Subcutaneous abdominal adipose tissue (tissue), 5 donors: ENCODE results near the gene PTPRM.

ENCODE experiments used
- H3K27ac ChIP-seq: one replicate; pipeline ENCODE4 v1.7.0; 2013; ENCODE audit warnings: low read depth, mild to moderate bottlenecking, inconsistent platforms, low read length, moderate library complexity
- H3K27me3 ChIP-seq, 5 donors: one replicate each; pipeline ENCODE4 v1.7.0; 2013; ENCODE audit warnings: low read length in 5 of 5, inconsistent platforms in 1 of 5; ENCODE audit not compliant: control insufficient read depth in 5 of 5, insufficient read depth in 4 of 5
- H3K36me3 ChIP-seq, 5 donors: one replicate each; pipeline ENCODE4 v1.7.0; 2013; ENCODE audit warnings: low read length in 5 of 5; ENCODE audit not compliant: control insufficient read depth in 5 of 5, insufficient read depth in 5 of 5
- H3K4me1 ChIP-seq, 5 donors: one replicate each; pipeline ENCODE4 v1.7.0; 2013; ENCODE audit warnings: low read length in 5 of 5, mild to moderate bottlenecking in 3 of 5, moderate library complexity in 1 of 5; ENCODE audit not compliant: control insufficient read depth in 5 of 5, insufficient read depth in 5 of 5
- H3K4me3 ChIP-seq, 5 donors: one replicate each; pipeline ENCODE4 v1.7.0; 2013; ENCODE audit warnings: low read length in 5 of 5, low read depth in 1 of 5
- H3K9ac ChIP-seq, 5 donors: one replicate each; pipeline ENCODE4 v1.7.0; 2013; ENCODE audit warnings: low read length in 5 of 5, mild to moderate bottlenecking in 4 of 5, moderate library complexity in 3 of 5
- H3K9me3 ChIP-seq, 5 donors: one replicate each; pipeline ENCODE4 v1.7.0; 2013; ENCODE audit warnings: low read length in 5 of 5; ENCODE audit not compliant: control insufficient read depth in 5 of 5
- donor health status: healthy.
- donor health status: healthy.
- donor health status: healthy.
- donor health status: healthy.
- donor health status: healthy.

PTPRM gene

GRCh38 chr18:7597500-7597899 is 30.4 kb downstream of the PTPRM start:
- Histone ChIP-seq H3K9ac (no peak overlapping the region), H3K9me3 (no peaks in the 10 kb centered on the region), H3K4me3 (no peak overlapping the region), H3K4me1 (peaks cover 0 to 28% (median 12%) of the 10 kb centered on the region in 5 donors), H3K27me3 (no peaks in the 10 kb centered on the region), H3K27ac (no peak overlapping the region), H3K36me3 (no peaks in the 10 kb centered on the region)

GRCh38 chr18:7598167-7599047 is 31.3 kb downstream of the PTPRM start:
- Histone ChIP-seq H3K36me3 (no peaks in the 10 kb centered on the region), H3K9me3 (no peaks in the 10 kb centered on the region), H3K27me3 (no peaks in the 10 kb centered on the region), H3K27ac (peak overlapping the region; percentile 10), H3K4me1 (peaks cover 0 to 29% (median 9%) of the 10 kb centered on the region in 5 donors), H3K4me3 (no peak overlapping the region), H3K9ac (no peak overlapping the region)

DNA sequence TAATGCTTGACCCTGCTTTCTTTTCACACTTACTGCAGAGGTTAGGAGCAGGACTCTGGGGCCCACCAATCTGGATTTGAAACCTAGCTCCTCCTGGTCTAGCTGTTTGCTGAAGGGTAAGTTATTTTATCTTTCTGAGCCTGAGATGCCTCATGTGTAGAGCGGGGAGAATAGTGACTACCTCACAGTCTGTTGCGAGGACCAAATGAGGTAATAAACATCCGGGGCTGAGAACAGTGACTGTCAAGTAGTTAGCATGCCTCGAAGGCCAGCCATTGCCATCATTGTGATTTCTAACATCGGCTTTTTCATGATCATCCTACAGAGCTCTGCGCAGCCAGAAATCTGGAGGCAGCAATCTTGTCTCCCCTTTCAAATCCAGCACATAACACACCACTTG is 32.9 kb downstream of the PTPRM start:
- Histone ChIP-seq H3K36me3 (no peaks in the 10 kb centered on the region), H3K4me3 (no peak overlapping the region), H3K27me3 (no peaks in the 10 kb centered on the region), H3K9ac (no peak overlapping the region), H3K9me3 (no peaks in the 10 kb centered on the region), H3K27ac (no peak overlapping the region), H3K4me1 (peaks cover 0 to 36% (median 9%) of the 10 kb centered on the region in 5 donors)

- Histone ChIP-seq H3K27ac (no peak overlapping the region), H3K27me3 (no peaks in the 10 kb centered on the region), H3K4me1 (peaks cover 0 to 34% (median 11%) of the 10 kb centered on the region in 5 donors), H3K9me3 (no peaks in the 10 kb centered on the region), H3K4me3 (no peak overlapping the region), H3K36me3 (no peaks in the 10 kb centered on the region), H3K9ac (no peak overlapping the region)
Measured at GRCh38 chr18:7600528-7601245, 33.6 kb downstream of the PTPRM start.

DNA sequence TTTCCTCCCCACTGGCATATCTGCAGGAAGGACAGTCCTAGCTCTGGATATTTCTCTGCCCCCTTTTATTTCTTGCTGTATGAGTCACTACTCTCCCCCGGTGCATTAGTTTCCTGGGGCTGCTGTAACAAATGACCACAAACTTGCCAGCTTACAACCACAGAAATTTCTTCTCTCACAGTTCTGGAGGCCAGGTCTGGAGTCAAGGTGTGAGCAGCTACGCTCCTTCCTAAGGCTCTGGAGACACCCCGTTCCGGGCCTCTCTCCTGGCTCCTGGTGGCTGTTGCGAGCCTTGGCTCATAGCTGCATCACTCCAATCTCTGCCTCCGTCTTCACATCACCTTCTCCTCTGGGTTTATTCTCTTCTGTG is 34.1 kb downstream of the PTPRM start:
- H3K4me1 ChIP-seq: peaks cover 0 to 32% (median 9%) of the 10 kb centered on the region in 5 donors
- no peaks in the 10 kb centered on the region for H3K36me3 ChIP-seq
- H3K27ac ChIP-seq: no peak overlapping the region
- no peaks in the 10 kb centered on the region for H3K9me3 ChIP-seq
- no peak overlapping the region for H3K9ac ChIP-seq
- H3K27me3 ChIP-seq: no peaks in the 10 kb centered on the region
- no peak overlapping the region for H3K4me3 ChIP-seq

DNA sequence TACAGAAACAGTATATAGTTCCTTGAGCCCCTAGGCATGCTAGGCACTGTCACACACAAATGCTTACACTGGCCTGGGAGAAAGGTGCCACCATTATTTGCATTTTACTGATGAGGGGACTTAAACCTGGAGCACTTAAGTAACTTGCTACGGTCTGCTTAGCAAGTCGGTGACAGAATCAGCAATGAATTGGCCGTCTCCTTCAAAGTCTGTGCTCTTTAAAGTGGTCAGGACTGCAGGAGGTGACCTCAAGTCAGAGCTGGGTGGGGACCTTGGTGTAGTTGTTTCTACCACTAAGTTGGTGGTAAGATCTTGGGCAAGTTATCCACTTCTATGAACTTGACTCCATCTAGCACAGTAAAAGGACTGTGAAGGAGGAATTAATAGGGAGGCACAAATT is 34.8 kb downstream of the PTPRM start:
- H3K27ac ChIP-seq: no peak overlapping the region
- no peaks in the 10 kb centered on the region for H3K27me3 ChIP-seq
- H3K36me3 ChIP-seq: no peaks in the 10 kb centered on the region
- H3K4me1 ChIP-seq: peaks cover 0 to 30% (median 6%) of the 10 kb centered on the region in 5 donors
- H3K9me3 ChIP-seq: no peaks in the 10 kb centered on the region
- H3K4me3 ChIP-seq: no peak overlapping the region
- H3K9ac ChIP-seq: no peak overlapping the region

DNA sequence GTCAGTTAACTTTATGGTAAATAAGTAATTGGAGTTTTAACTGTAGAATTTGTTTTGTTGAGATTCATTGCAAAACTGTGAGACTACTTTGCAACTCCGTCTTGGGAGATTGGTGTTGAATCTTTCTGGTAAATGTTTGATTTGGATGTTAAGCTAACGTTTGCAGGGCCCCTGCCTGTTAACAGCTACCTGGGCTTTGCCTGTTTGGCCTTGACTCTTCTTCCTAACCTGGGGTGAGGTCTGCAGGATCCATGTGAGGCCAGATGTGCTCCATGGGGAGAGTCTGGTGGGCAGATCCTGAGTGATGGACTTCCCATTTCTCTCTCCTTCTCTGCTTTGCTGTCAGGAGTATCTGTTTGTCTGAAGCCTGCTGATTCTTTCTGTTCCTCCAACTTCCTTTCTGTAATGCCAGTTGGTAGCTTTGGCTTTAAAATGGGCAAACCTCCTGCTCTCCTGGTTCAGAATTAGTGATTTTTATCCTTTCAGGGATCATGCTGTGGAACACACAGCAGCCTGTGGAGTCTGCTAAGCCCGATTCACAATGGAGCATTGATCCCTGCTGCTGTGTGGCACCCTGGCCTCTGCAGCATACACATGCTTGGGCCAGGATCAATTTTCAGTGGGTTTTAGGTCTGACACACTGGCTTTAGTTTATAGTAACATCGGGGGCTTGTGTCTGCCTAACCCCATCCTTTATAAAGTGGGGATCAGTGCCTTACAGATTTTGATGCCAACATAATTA is 36.3 kb downstream of the PTPRM start:
- Histone ChIP-seq H3K27me3 (no peaks in the 10 kb centered on the region), H3K4me1 (peaks cover 0 to 34% (median 9%) of the 10 kb centered on the region in 5 donors), H3K27ac (no peak overlapping the region), H3K36me3 (no peaks in the 10 kb centered on the region), H3K9me3 (no peaks in the 10 kb centered on the region), H3K4me3 (no peak overlapping the region), H3K9ac (no peak overlapping the region)

DNA sequence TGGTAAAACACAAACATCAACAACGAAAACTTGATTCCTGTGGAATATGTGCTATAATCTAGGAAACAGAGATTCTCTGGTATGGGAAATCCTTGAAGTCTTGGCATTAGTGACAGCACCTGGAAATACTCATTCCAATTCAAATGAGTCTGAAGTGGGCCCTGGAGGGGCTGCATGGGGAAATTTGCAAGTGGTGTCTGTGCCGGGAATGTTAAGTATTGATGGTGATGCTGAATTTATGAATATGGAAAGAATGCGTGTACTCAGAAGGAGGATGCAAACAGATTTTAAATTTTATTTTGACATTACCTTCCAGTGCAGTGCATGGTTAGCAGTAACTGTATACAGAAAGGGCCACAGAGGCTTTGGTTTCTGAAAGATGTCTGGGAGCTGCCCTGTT is 37.2 kb downstream of the PTPRM start:
- no peak overlapping the region for H3K27ac ChIP-seq
- H3K4me1 ChIP-seq: peaks cover 7 to 41% (median 17%) of the 10 kb centered on the region in 5 donors
- H3K9ac ChIP-seq: no peak overlapping the region
- no peaks in the 10 kb centered on the region for H3K9me3 ChIP-seq
- H3K27me3 ChIP-seq: no peaks in the 10 kb centered on the region
- H3K4me3 ChIP-seq: no peak overlapping the region
- no peaks in the 10 kb centered on the region for H3K36me3 ChIP-seq

- H3K4me3 ChIP-seq: no peak overlapping the region
- no peak overlapping the region for H3K9ac ChIP-seq
- no peaks in the 10 kb centered on the region for H3K27me3 ChIP-seq
Measured at GRCh38 chr18:7605705-7606104, 38.6 kb downstream of the PTPRM start.

More at GRCh38 chr18:7605705-7606104, 38.6 kb downstream of the PTPRM start:
- no peaks in the 10 kb centered on the region for H3K9me3 ChIP-seq
- no peak overlapping the region for H3K27ac ChIP-seq
- H3K4me1 ChIP-seq: peaks cover 12 to 33% (median 18%) of the 10 kb centered on the region in 5 donors
- no peaks in the 10 kb centered on the region for H3K36me3 ChIP-seq
